Gastrocnemius medialis (tissue), 4 donors: ENCODE data around the gene EMD.

Source experiments
- CTCF ChIP-seq, 5 experiments: fragments of 450-650 bp in 3 of 5; fragments of 200-600 bp in 2 of 5; sonication (generic) in 2 of 5; IDR thresholded peaks in 4 of 5; conservative IDR thresholded peaks in 1 of 5; 1 replicate in 4 of 5; 2 replicates in 1 of 5; pipeline ENCODE4 v1.5.1; 2016 to 2019; ENCODE audit warnings: antibody characterized with exemption in 5 of 5, mild to moderate bottlenecking in 3 of 5, moderate library complexity in 3 of 5
- POLR2A ChIP-seq, 2 donors: fragments of 450-650 bp; IDR thresholded peaks; one replicate each; pipeline ENCODE4 v1.6.1; 2017; ENCODE audit warnings: antibody characterized with exemption in 2 of 2, mild to moderate bottlenecking in 2 of 2, moderate library complexity in 2 of 2

GRCh38 chrX:154419688-154420401 is 40.8 kb downstream of the EMD start:
- TF ChIP-seq CTCF (IDR thresholded peaks at IDR 0.05 in 4 of 5, conservative IDR thresholded peaks at IDR 0.05 in 1 of 5) (no peak), POLR2A (IDR thresholded peaks at IDR 0.05) (no peak)
